Osteoblast (primary cell): ENCODE data around the gene TKT. TPM values are rescaled to one million over a fixed set of nuclear protein-coding genes. Genes with fewer than 3 reads are reported as not detected.
A peak's percentile ranks its signal among the peaks of the same experiment; 100 is the strongest.

ENCODE experiments used
- DNase-seq: peaks from one replicate; pipeline ENCODE4 v3.0.0; 2011; ENCODE audit warnings: low spot score, mixed read lengths; ENCODE audit not compliant: insufficient read length; ENCODE audit errors: missing footprints
- H2AFZ ChIP-seq: 2 replicates; pipeline ENCODE4 v1.6.0; 2011; ENCODE audit warnings: mild to moderate bottlenecking, low read length
- H3K27ac ChIP-seq: 2 replicates; pipeline ENCODE4 v1.5.1; 2011; ENCODE audit warnings: mild to moderate bottlenecking, low read depth, low read length, moderate library complexity
- H3K27me3 ChIP-seq: 2 replicates; pipeline ENCODE4 v1.6.0; 2012; ENCODE audit warnings: mild to moderate bottlenecking, control low read depth, inconsistent platforms, low read length, moderate library complexity; ENCODE audit not compliant: insufficient read depth
- H3K36me3 ChIP-seq: 2 replicates; pipeline ENCODE4 v1.5.1; 2011; ENCODE audit warnings: mild to moderate bottlenecking, low read length, control low read depth, moderate library complexity; ENCODE audit not compliant: insufficient read depth
- H3K4me1 ChIP-seq: 2 replicates; pipeline ENCODE4 v1.5.1; 2011; ENCODE audit warnings: mild to moderate bottlenecking, low read length, control low read depth, moderate library complexity; ENCODE audit not compliant: insufficient read depth
- H3K4me2 ChIP-seq: 2 replicates; pipeline ENCODE4 v1.6.0; 2011; ENCODE audit warnings: mild to moderate bottlenecking, low read length; ENCODE audit not compliant: insufficient read depth
- H3K4me3 ChIP-seq: fragments of 200-600 bp; sonication (generic); 3 replicates; pipeline ENCODE4 v1.5.1; 2012; ENCODE audit warnings: mild to moderate bottlenecking, low read length, inconsistent platforms; ENCODE audit not compliant: insufficient read depth
- H3K79me2 ChIP-seq: 2 replicates; pipeline ENCODE4 v1.6.0; 2012; ENCODE audit warnings: mild to moderate bottlenecking, low read length, control low read depth, inconsistent platforms; ENCODE audit not compliant: insufficient read depth
- H3K9me3 ChIP-seq: 2 replicates; pipeline ENCODE4 v1.5.1; 2011; ENCODE audit warnings: low read depth, low read length, control low read depth
- H4K20me1 ChIP-seq: 2 replicates; pipeline ENCODE4 v1.6.0; 2012; ENCODE audit warnings: mild to moderate bottlenecking, low read length, control low read depth; ENCODE audit not compliant: insufficient read depth
- total RNA-seq: library from RNA; depleted of rRNA; stranded (reverse); fragments of >200 nt; gene quantifications from 2 replicates; pipeline ENCODE4 v1.2.3, GENCODE V29; 2012
- TF ChIP-seq, protein P1 (sequence below): IDR thresholded peaks from 2 replicates; pipeline ENCODE4 v1.5.1; 2011; ENCODE audit warnings: mild to moderate bottlenecking, low read depth, low read length, moderate library complexity; ENCODE audit errors: extremely low read depth

Gene TKT
- total RNA-seq, 1 donor: 453 TPM

DNA sequence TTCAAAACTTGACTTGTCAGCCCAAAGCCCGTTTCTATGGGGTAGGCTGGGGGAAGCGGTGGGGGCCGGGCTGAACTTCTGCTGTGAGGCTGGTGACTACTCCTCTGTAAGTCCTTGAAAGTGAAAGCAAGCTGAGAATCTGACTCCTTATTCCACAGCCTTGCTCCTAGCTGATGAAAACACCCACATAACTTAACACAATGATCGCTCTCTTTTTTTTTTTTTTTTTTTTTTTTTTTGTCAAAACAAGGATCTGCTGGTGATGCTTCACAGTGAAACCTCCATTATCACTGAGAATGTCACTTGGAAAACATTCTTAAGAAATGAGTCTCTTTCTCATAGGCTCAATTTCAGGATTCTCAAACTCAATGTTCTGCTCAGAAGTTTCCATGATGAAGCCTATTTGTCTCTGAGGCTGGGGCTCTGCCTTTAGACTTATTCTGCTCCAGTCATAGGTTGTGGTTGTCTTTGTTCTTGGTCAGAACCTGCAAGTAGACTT, 31.4 kb upstream of the TKT start:
- no peak overlapping the region for H2AFZ ChIP-seq
- no peak overlapping the region for H3K4me3 ChIP-seq
- TF ChIP-seq, protein P1, sequence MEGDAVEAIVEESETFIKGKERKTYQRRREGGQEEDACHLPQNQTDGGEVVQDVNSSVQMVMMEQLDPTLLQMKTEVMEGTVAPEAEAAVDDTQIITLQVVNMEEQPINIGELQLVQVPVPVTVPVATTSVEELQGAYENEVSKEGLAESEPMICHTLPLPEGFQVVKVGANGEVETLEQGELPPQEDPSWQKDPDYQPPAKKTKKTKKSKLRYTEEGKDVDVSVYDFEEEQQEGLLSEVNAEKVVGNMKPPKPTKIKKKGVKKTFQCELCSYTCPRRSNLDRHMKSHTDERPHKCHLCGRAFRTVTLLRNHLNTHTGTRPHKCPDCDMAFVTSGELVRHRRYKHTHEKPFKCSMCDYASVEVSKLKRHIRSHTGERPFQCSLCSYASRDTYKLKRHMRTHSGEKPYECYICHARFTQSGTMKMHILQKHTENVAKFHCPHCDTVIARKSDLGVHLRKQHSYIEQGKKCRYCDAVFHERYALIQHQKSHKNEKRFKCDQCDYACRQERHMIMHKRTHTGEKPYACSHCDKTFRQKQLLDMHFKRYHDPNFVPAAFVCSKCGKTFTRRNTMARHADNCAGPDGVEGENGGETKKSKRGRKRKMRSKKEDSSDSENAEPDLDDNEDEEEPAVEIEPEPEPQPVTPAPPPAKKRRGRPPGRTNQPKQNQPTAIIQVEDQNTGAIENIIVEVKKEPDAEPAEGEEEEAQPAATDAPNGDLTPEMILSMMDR: no peak
- DNase-seq: no peak
- peaks cover 42% of the 10 kb centered on the region for H3K36me3 ChIP-seq
- no peaks in the 10 kb centered on the region for H3K4me1 ChIP-seq
- H3K27ac ChIP-seq: peak overlapping the region; percentile 57
- no peaks in the 10 kb centered on the region for H4K20me1 ChIP-seq
- peak overlapping the region; percentile 11 for H3K4me2 ChIP-seq
- no peaks in the 10 kb centered on the region for H3K79me2 ChIP-seq
- no peaks in the 10 kb centered on the region for H3K9me3 ChIP-seq
- H3K27me3 ChIP-seq: no peaks in the 10 kb centered on the region

DNA sequence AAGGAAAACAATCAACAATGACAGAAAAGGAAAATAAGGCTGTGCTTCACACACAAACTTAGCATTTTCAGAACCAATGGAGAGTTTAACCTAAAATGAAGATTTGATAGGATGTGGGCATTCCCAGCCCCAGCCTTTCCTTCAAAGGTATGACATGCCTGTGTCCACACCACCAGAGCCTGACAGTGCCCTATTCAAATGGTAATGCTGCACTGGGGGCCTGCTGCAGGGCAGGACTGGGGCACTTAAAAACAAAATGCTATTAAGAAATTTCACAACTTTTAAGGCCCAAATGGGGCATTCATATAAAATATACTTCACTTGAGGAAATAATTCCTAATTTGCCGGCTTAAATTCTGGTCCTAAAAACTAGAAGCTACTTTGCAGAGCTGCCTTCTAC, 30.9 kb upstream of the TKT start:
- Histone ChIP-seq H3K27me3 (no peaks in the 10 kb centered on the region), H4K20me1 (no peaks in the 10 kb centered on the region), H2AFZ (no peak overlapping the region), H3K9me3 (no peaks in the 10 kb centered on the region), H3K4me2 (no peak overlapping the region), H3K27ac (peak overlapping the region; percentile 57), H3K4me1 (no peaks in the 10 kb centered on the region), H3K79me2 (no peaks in the 10 kb centered on the region), H3K4me3 (no peak overlapping the region), H3K36me3 (peaks cover 38% of the 10 kb centered on the region)
- DNase-seq: no peak
- TF ChIP-seq, protein P1: no peak

DNA sequence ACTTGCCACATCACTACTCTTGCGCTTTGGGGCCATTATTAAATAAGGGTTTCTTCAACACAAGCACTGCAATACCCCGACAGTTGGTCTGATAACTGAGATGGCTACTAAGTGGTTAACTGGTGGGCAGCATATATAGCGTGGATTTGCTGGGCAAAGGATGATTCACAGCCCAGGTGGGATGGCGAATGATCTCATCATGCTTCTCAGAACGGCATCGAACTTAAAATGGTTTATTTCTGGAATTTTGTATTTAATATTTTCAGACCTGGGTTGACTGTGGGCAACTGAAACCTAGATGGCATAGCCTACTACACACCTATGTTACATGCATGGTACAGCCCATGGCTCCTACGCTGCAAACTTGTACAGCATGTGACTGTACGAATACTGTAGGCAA, 26.8 kb upstream of the TKT start:
- TF ChIP-seq, protein P1: no peak
- no peaks in the 10 kb centered on the region for H3K4me1 ChIP-seq
- H3K36me3 ChIP-seq: peaks cover 29% of the 10 kb centered on the region
- no peak overlapping the region for H3K4me3 ChIP-seq
- H3K27me3 ChIP-seq: no peaks in the 10 kb centered on the region
- no peaks in the 10 kb centered on the region for H4K20me1 ChIP-seq
- H3K27ac ChIP-seq: no peak overlapping the region
- no peak for DNase-seq
- H3K9me3 ChIP-seq: no peaks in the 10 kb centered on the region
- H3K79me2 ChIP-seq: no peaks in the 10 kb centered on the region
- no peak overlapping the region for H2AFZ ChIP-seq
- no peak overlapping the region for H3K4me2 ChIP-seq

DNA sequence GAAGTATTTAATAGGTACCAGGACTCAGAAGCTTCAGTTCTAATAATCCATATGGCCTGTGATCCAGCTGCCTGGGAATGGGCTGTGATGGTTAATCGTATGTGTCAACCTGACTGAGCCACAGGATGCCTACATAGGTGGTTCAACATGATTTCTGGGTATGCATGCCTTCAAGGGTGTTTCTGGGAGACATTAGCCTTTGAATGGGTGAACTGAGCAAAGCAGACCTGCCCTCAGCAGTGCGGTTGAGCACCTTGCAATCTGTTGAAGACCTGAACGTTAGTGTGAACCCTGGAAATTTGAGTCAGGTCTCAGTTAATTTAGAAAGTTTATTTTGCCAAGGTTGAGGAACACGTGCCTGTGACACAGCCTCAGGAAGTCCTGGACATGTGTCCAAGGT, 22.8 kb upstream of the TKT start:
- no peaks in the 10 kb centered on the region for H3K79me2 ChIP-seq
- H3K9me3 ChIP-seq: no peaks in the 10 kb centered on the region
- no peak for DNase-seq
- peaks cover 12% of the 10 kb centered on the region for H3K36me3 ChIP-seq
- no peaks in the 10 kb centered on the region for H3K4me1 ChIP-seq
- no peak overlapping the region for H3K4me3 ChIP-seq
- H3K27ac ChIP-seq: no peak overlapping the region
- H4K20me1 ChIP-seq: no peaks in the 10 kb centered on the region
- TF ChIP-seq, protein P1: no peak
- H2AFZ ChIP-seq: no peak overlapping the region
- H3K27me3 ChIP-seq: no peaks in the 10 kb centered on the region
- H3K4me2 ChIP-seq: no peak overlapping the region
